Brain pericyte (primary cell): ENCODE measurements around the gene UNCX.

Experiments used
- DNase-seq: peaks from one replicate; pipeline ENCODE4 v3.0.0-alpha.2; 2012; ENCODE audit warnings: low read depth, low spot score

Gene UNCX

DNA sequence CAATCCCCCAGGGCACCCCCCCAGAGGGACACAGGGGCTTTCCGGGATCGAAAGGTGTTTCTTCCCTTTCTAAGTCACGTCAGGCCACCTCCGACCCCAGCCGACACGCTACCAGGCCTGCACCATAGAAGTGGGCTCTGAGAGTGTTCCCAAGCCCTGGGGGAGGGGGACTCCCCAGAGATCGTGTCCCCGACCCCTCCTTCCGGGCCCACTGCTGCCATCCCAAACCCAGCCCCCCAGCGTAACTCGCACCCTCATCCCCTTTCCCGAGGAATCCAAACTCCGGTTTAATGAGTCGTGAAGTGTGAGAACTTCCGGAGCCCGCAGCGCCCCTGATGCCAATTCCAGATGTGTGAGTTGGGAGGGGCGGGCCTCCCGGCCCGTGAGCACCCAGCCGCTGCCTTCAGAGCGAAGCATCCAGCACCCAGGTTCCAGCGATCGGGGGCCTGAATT, 11.3 kb downstream of the UNCX start:
- DNase-seq: no peak

- DNase-seq: no peak
Observed at GRCh38 chr7:1244700-1245523, 12.2 kb downstream of the UNCX start.

DNA sequence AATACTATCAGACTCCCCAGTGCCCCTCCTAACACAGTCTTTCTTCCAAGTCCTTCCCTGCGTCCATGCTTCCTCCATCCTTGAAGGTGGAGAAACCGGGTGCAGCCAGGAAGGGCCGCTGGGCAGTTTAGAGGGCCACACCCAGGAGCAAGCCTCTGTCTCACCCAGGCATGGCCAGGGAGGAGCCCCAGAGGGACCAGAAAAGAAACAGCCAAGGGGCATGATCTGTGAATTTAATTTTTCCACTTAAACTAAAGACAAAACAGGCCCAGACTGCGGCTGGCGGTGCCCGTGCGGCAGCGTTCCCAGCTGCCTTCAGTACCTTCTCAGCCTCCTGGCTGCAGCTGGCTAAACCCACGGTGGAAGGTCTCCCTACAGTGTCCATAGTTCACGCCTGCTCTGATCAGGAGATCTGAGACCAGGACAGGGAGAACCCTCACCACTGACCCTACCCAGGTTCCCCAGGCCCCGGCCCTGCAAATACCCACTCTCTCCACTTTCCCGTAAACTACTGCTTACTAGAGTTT, 12.9 kb downstream of the UNCX start:
- no peak for DNase-seq

- no peak for DNase-seq
Observed at GRCh38 chr7:1246160-1246870, 13.6 kb downstream of the UNCX start.

- DNase-seq: no peak
Observed at GRCh38 chr7:1246871-1247526, 14.3 kb downstream of the UNCX start.

- DNase-seq: no peak
Observed at GRCh38 chr7:1247527-1248041, 14.9 kb downstream of the UNCX start.

DNA sequence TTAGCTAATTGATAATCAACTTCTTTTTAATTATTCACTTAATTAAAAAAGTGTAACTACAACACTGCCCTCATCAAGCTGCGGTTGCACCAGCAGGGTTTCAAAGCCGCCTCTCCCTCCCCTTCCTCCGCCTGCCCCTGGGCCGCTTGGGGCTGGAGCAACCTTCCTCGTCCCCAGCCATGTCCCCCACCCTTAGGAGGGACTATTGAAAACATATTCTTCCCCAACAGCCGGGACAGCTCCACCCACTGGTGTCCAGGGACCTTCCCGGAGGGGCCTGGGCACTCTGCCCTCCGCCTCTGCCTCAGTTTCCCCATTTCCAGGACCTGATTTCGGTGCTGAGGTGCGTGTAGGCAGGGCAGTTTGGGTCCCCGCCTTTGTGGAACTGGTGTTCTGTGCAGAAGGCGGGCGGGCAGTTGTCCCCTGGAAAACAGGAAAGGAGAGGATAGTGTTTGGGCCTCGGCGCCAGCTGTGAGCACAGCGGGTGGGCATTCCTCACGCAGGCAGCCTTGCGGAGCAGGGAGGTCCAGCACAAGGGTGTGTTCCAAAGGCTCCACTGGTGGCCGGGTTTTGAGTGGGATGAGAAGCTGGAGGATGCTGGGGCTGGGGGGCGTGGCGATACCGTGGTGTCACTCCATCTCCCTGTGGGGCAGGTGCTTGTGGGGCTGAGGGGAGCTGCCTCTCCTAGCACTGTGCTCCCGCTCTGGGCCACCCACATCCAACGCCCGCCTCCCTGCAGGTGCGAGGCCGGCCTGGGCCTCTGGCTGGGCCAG, 15.7 kb downstream of the UNCX start:
- no peak for DNase-seq

GRCh38 chr7:1248916-1249581, 16.4 kb downstream of the UNCX start:
- DNase-seq: no peak

- DNase-seq: no peak
Observed at GRCh38 chr7:1249731-1250130, 17.1 kb downstream of the UNCX start.

DNA sequence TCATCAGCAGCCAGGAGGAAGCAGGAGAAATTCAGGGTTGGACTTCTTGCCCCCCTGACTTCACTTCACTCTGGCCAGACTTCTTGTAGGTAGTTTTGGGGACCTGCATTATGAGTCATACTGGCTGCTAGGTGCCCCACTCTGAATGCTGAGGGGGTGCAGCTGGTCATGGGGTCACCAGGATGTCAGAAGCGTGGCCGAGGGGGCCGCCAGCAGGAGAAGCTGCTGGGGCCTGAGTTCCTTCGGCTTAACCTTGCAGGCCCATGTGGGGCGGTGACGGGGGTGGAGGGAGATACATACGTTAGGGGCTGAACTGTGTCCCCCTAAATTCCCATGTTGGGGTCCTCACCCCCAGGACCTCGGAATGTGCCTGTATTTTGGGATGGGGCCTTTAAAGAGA, 18.2 kb downstream of the UNCX start:
- DNase-seq: no peak

- no peak for DNase-seq
Observed at GRCh38 chr7:1251796-1252539, 19.3 kb downstream of the UNCX start.

DNA sequence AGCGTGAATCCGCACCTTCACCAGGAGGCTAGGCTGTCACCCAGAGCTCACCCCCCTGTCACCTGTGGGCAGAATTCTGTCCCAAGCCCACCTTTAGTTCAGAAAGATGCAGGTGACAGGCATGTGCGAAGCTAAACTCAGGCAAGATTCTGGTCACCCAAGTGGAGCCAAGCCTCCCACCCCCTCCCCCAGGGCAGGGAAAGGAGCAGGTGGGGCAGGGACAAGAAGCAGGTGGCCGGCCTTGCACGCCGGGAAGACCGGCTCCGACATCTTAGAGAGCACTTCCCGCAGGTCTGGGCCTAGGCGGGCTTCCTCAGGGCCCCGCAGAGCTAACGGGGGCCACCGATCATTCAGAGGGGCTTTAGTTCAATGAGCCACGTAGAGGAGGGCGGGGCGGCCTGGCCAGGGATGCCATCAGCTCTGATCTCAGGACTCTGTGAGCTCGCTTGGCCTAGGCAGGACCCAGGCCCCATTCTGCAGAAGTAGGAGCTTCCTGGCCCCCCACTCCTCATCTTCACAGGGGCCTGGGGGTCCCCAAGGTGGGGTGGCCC, 19.9 kb downstream of the UNCX start:
- no peak for DNase-seq

- DNase-seq: no peak
Observed at GRCh38 chr7:1253681-1254181, 21.1 kb downstream of the UNCX start.

GRCh38 chr7:1254281-1255079, 21.8 kb downstream of the UNCX start:
- DNase-seq: no peak

- DNase-seq: no peak
Observed at GRCh38 chr7:1255080-1255816, 22.6 kb downstream of the UNCX start.

GRCh38 chr7:1255817-1256340, 23.2 kb downstream of the UNCX start:
- no peak for DNase-seq

GRCh38 chr7:1256621-1257020, 23.9 kb downstream of the UNCX start:
- no peak for DNase-seq

DNA sequence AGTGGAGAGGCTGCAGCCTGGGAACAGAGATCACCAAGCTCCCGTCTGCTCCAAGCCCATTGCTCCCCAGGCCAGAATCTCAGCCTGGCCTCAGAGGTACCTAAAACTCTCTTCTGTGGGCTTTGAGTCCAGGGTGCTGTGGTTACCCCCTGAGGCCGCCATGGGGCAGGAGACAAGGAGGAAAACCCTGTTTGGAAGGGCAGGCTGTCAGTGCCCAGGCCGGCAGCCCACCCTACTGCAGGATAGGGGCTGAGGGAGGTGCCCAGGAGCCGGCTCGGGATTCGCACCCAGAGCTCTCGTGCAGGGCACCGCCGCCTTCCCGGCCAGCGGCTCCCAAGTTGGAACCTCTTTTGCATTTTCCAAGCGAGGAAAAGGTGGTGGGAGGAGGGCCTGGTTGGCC, 24.5 kb downstream of the UNCX start:
- DNase-seq: no peak
